OCI-LY3 (cell line): ENCODE results near the gene CCDC50.

ENCODE experiments used
- EZH2phosphoT487 ChIP-seq: fragments of 200-600 bp; shearing (Covaris generic); IDR thresholded peaks from 2 replicates; pipeline ENCODE4 v1.6.1; 2018; ENCODE audit warnings: antibody characterized with exemption, mixed run types, low read depth
- TF ChIP-seq, protein P1 (sequence below): fragments of 200-600, 300-600 bp; sonication (generic); IDR thresholded peaks from 2 replicates; pipeline ENCODE4 v1.5.1; 2014; ENCODE audit warnings: antibody characterized with exemption, low read length, low read depth

DNA sequence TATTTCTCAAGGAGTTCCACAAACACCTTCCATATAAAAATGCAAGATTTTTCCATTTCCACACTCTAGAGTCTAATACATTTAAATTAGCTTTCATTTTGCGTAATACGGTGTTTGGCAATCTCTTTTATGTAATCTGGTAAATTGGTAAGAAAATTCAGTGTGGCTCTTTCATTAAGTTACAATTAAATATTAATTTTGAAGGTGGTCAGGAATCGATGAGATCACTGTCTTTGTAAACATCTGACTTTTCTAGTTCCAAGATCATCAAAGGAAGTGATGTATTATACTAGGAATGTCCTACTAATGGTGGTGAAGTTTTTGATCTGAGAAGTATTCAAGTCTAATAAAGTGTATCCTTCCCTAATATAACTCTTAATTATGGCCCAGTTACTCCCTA is 2.2 kb downstream of the CCDC50 start:
- TF ChIP-seq, protein P1, sequence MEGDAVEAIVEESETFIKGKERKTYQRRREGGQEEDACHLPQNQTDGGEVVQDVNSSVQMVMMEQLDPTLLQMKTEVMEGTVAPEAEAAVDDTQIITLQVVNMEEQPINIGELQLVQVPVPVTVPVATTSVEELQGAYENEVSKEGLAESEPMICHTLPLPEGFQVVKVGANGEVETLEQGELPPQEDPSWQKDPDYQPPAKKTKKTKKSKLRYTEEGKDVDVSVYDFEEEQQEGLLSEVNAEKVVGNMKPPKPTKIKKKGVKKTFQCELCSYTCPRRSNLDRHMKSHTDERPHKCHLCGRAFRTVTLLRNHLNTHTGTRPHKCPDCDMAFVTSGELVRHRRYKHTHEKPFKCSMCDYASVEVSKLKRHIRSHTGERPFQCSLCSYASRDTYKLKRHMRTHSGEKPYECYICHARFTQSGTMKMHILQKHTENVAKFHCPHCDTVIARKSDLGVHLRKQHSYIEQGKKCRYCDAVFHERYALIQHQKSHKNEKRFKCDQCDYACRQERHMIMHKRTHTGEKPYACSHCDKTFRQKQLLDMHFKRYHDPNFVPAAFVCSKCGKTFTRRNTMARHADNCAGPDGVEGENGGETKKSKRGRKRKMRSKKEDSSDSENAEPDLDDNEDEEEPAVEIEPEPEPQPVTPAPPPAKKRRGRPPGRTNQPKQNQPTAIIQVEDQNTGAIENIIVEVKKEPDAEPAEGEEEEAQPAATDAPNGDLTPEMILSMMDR, result no peak
- no peak for TF ChIP-seq EZH2phosphoT487
